OCI-LY1 (cell line): ENCODE measurements around the gene NUMBL.
"Not testable (repeated sequence)": the region's sequence is repeated elsewhere in the genome, so short reads cannot be mapped to it uniquely, and the experiment has no call there.

ENCODE experiments used
- H2AFZ ChIP-seq: fragments of 200-600 bp; sonication (generic), shearing (Covaris generic); 2 replicates; pipeline ENCODE4 v1.6.0; 2014; ENCODE audit warnings: antibody characterized with exemption, mild to moderate bottlenecking, low read length
- H3F3A ChIP-seq: fragments of 200-600 bp; sonication (generic), shearing (Covaris generic); 2 replicates; pipeline ENCODE4 v1.6.0; 2014; ENCODE audit warnings: mild to moderate bottlenecking, antibody characterized with exemption, low read length, moderate library complexity; ENCODE audit not compliant: insufficient read depth
- H3K27ac ChIP-seq: fragments of 200-600 bp; sonication (generic); 2 replicates; pipeline ENCODE4 v1.5.1; 2014; ENCODE audit warnings: low read length, mixed run types, mild to moderate bottlenecking, low read depth; ENCODE audit not compliant: poor library complexity, severe bottlenecking
- H3K27me3 ChIP-seq: fragments of 200-600 bp; sonication (generic); 2 replicates; pipeline ENCODE4 v1.6.0; 2014; ENCODE audit warnings: antibody characterized with exemption, mild to moderate bottlenecking, low read length, moderate library complexity; ENCODE audit not compliant: insufficient read depth
- H3K36me3 ChIP-seq: fragments of 200-600 bp; sonication (generic); 2 replicates; pipeline ENCODE4 v1.6.1; 2014; ENCODE audit warnings: mild to moderate bottlenecking, antibody characterized with exemption, low read length, moderate library complexity, mixed read lengths; ENCODE audit not compliant: insufficient read depth
- H3K4me1 ChIP-seq: fragments of 200-600 bp; sonication (generic); 2 replicates; pipeline ENCODE4 v1.5.1; 2014; ENCODE audit warnings: mild to moderate bottlenecking, low read length, moderate library complexity; ENCODE audit not compliant: insufficient read depth, severe bottlenecking
- H3K4me2 ChIP-seq: fragments of 200-600 bp; sonication (generic), shearing (Covaris generic); 2 replicates; pipeline ENCODE4 v1.6.1; 2014; ENCODE audit warnings: low read length
- H3K4me3 ChIP-seq: fragments of 200-600 bp; sonication (generic); 2 replicates; pipeline ENCODE4 v1.5.1; 2014; ENCODE audit warnings: low read length, low read depth, mild to moderate bottlenecking, mixed read lengths; ENCODE audit not compliant: poor library complexity, severe bottlenecking
- H3K79me2 ChIP-seq: fragments of 200-600 bp; shearing (Covaris generic); 2 replicates; pipeline ENCODE4 v1.6.1; 2016; ENCODE audit warnings: mixed run types, low read length, mixed read lengths; ENCODE audit not compliant: insufficient read depth
- H3K9ac ChIP-seq: fragments of 200-600 bp; sonication (generic), shearing (Covaris generic); 2 replicates; pipeline ENCODE4 v1.6.1; 2014; ENCODE audit warnings: mild to moderate bottlenecking, low read length, mixed read lengths
- H3K9me2 ChIP-seq: fragments of 200-600 bp; sonication (generic), shearing (Covaris generic); 2 replicates; pipeline ENCODE4 v1.6.1; 2014; ENCODE audit warnings: low read depth, mild to moderate bottlenecking, low read length, mixed read lengths
- H3K9me3 ChIP-seq: fragments of 200-600 bp; shearing (Covaris generic); 2 replicates; pipeline ENCODE4 v1.6.1; 2014; ENCODE audit warnings: low read length, mixed read lengths
- H4K20me1 ChIP-seq: fragments of 200-600 bp; sonication (generic), shearing (Covaris generic); 2 replicates; pipeline ENCODE4 v1.6.0; 2016; ENCODE audit warnings: mild to moderate bottlenecking, low read length; ENCODE audit not compliant: insufficient read depth
- EZH2 ChIP-seq: fragments of 200-600 bp; sonication (generic), shearing (Covaris generic); IDR thresholded peaks from 2 replicates; pipeline ENCODE4 v1.8.0; 2017; ENCODE audit warnings: borderline replicate concordance, mixed run types, mild to moderate bottlenecking, antibody characterized with exemption, low read length, moderate library complexity, mixed read lengths
- TF ChIP-seq, protein P1 (sequence below): fragments of 200-600 bp; sonication (generic), shearing (Covaris generic); IDR thresholded peaks from 2 replicates; pipeline ENCODE4 v1.5.1; 2017; ENCODE audit warnings: mild to moderate bottlenecking, antibody characterized with exemption, low read length, moderate library complexity, mixed read lengths

NUMBL gene

DNA sequence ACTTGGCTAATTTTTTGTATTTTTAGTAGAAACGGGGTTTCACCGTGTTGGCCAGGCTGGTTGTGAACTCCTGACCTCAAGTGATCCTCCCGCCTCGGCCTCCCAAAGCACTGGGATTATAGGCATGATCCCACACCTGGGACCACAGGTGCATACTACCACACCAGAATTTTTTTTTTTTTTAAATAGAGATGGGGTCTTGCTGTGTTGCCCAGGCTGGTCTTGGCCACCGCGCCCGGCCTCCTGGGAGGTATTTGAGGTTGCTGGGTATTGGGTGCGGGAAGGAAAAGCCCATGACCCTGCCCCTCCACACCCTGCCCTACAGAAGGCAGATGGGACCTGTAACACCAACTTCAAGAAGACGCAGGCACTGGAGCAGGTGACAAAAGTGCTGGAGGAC, 46.2 kb upstream of the NUMBL start:
- no peaks in the 10 kb centered on the region for H3K27me3 ChIP-seq

DNA sequence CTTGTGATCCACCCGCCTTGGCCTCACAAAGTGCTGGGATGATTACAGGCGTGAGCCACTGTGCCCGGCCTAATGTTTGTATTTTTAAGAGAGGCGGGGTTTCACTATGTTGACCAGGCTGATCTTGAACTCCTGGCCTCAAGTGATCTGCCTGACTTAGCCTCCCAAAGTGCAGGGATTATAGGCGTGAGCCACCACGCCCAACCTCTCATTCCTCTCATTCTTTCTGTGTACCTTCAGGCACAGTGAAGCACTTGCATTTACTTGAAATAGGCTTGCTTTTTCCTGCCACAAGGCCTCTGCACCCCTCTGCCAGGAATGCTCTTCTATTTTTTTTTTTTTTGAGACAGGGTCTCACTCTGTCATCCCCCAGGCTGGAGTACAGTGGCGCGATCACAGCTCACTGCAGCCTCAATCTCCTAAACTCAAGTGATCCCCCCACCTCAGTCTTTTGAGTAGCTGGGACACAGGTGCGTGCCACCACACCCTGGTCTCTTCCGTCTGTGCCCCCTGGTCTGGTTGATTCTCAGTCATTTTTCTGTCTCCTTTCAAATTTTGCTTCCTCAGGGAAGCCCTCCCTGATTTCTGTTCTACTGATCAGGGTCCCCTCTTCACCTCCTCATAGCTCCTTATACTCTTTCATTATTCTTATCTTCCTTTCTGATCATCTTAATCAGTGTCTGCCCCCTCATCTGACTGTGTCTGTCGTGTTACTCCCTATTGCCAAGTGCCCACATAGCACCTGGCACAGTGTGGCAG, 44.7 kb upstream of the NUMBL start:
- TF ChIP-seq EZH2, result no peak
- TF ChIP-seq, protein P1, sequence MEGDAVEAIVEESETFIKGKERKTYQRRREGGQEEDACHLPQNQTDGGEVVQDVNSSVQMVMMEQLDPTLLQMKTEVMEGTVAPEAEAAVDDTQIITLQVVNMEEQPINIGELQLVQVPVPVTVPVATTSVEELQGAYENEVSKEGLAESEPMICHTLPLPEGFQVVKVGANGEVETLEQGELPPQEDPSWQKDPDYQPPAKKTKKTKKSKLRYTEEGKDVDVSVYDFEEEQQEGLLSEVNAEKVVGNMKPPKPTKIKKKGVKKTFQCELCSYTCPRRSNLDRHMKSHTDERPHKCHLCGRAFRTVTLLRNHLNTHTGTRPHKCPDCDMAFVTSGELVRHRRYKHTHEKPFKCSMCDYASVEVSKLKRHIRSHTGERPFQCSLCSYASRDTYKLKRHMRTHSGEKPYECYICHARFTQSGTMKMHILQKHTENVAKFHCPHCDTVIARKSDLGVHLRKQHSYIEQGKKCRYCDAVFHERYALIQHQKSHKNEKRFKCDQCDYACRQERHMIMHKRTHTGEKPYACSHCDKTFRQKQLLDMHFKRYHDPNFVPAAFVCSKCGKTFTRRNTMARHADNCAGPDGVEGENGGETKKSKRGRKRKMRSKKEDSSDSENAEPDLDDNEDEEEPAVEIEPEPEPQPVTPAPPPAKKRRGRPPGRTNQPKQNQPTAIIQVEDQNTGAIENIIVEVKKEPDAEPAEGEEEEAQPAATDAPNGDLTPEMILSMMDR, result no peak
- Histone ChIP-seq H3K27me3 (no peaks in the 10 kb centered on the region), H3F3A (no peaks in the 10 kb centered on the region), H3K4me3 (no peak overlapping the region), H3K9me3 (no peaks in the 10 kb centered on the region), H3K36me3 (peaks cover 17% of the 10 kb centered on the region), H3K9ac (no peak overlapping the region), H3K79me2 (no peaks in the 10 kb centered on the region), H4K20me1 (no peaks in the 10 kb centered on the region), H2AFZ (no peak overlapping the region), H3K4me1 (no peaks in the 10 kb centered on the region), H3K27ac (no peak overlapping the region), H3K9me2 (no peaks in the 10 kb centered on the region), H3K4me2 (no peak overlapping the region)

More for the DNA sequence above, 46.2 kb upstream of the NUMBL start:
- H3K27ac ChIP-seq, result no peak overlapping the region
- no peaks in the 10 kb centered on the region for H3F3A ChIP-seq
- H2AFZ ChIP-seq, result no peak overlapping the region
- H3K4me3 ChIP-seq, result no peak overlapping the region
- H4K20me1 ChIP-seq, result no peaks in the 10 kb centered on the region
- no peak overlapping the region for H3K9ac ChIP-seq
- peaks cover 8% of the 10 kb centered on the region for H3K36me3 ChIP-seq
- TF ChIP-seq EZH2, result no peak
- TF ChIP-seq, protein P1, result no peak
- no peak overlapping the region for H3K4me2 ChIP-seq
- no peaks in the 10 kb centered on the region for H3K79me2 ChIP-seq
- H3K9me3 ChIP-seq, result no peaks in the 10 kb centered on the region
- no peaks in the 10 kb centered on the region for H3K4me1 ChIP-seq
- no peaks in the 10 kb centered on the region for H3K9me2 ChIP-seq

DNA sequence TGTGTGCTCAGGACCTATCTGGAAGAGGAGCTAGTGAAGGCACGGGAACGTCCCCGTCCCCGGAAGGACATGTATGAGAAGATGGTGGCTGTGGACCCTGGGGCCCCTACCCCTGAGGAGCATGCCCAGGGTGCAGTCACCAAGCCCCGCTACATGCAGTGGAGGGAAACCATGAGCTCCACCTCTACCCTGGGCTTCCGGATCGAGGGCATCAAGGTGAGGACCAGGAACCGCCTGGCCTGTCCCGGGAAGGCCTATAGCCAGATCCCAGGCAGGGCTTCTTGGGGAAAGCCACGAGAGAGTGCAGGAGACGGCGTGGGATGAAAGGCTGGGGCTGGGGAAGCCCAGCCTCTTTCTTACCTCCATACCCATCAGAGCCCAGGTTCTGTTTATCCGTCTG, 42.7 kb upstream of the NUMBL start:
- Histone ChIP-seq H3K4me2 (no peak overlapping the region), H3K36me3 (peaks cover 17% of the 10 kb centered on the region), H3K79me2 (no peaks in the 10 kb centered on the region), H2AFZ (no peak overlapping the region), H3K9ac (no peak overlapping the region), H3F3A (no peaks in the 10 kb centered on the region), H4K20me1 (no peaks in the 10 kb centered on the region), H3K9me2 (no peaks in the 10 kb centered on the region), H3K9me3 (no peaks in the 10 kb centered on the region), H3K27ac (no peak overlapping the region), H3K4me1 (no peaks in the 10 kb centered on the region), H3K4me3 (no peak overlapping the region), H3K27me3 (no peaks in the 10 kb centered on the region)
- no peak for TF ChIP-seq EZH2
- TF ChIP-seq, protein P1, result no peak

DNA sequence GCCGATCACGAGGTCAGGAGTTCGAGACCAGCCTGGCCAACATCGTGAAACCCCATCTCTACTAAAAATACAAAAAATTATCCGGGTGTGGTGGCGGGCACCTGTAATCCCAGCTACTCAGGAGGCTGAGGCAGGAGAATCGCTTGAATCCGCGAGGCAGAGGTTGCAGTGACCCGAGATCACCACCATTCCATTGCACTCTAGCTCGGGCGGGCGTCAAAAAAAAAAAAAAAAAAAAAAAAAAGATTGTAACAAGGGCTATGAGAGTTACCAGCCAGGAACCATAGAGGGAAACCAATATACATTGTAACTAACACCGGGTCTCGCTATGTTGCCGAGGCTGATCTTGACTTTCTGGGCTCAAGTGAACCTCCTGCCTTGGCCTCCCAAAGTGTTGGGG, 41.9 kb upstream of the NUMBL start:
- H3K9me2 ChIP-seq, H3F3A ChIP-seq, H3K9me3 ChIP-seq, H3K4me3 ChIP-seq, H4K20me1 ChIP-seq, H3K9ac ChIP-seq, H2AFZ ChIP-seq, H3K4me1 ChIP-seq, H3K27ac ChIP-seq, H3K4me2 ChIP-seq, H3K27me3 ChIP-seq, H3K79me2 ChIP-seq: not testable (repeated sequence)
- peaks cover 24% of the 10 kb centered on the region for H3K36me3 ChIP-seq

DNA sequence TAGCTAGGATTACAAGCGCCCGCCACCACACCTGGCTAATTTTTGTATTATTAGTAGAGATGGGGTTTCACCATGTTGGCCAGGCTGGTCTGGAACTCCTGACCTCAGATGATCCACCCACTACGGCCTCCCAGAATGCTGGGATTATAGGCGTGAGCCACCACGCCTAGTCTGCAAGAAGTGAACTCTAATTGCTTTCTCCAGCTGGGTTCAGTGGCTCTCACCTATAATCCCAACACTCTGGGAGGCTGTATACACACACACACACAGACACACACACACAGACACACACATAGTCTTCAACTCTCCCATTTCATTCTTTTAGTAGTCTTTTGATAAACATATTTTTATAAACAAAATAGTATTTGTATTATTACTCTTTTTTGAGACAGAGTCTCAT, 39.6 kb upstream of the NUMBL start:
- peaks cover 19% of the 10 kb centered on the region for H3K36me3 ChIP-seq
- not testable (repeated sequence) for H3K9me2 ChIP-seq, H3K9me3 ChIP-seq, H3K79me2 ChIP-seq, H3K4me2 ChIP-seq, H3K27ac ChIP-seq, H4K20me1 ChIP-seq, H3F3A ChIP-seq, H3K4me1 ChIP-seq, H2AFZ ChIP-seq, H3K27me3 ChIP-seq, H3K9ac ChIP-seq, H3K4me3 ChIP-seq
